HG02884 (cell line): ENCODE measurements around the gene CDC42BPB.

Experiments used
- ATAC-seq: cut with Tn5 transposase; IDR thresholded peaks from one replicate; pipeline ENCODE4 v1.9.1; 2021; ENCODE audit warnings: mild to moderate bottlenecking, moderate library complexity; ENCODE audit not compliant: unreplicated experiment

The CDC42BPB gene

GRCh38 chr14:103096387-103096786 lies 39.0 kb upstream of the CDC42BPB start:
- ATAC-seq: no peak

DNA sequence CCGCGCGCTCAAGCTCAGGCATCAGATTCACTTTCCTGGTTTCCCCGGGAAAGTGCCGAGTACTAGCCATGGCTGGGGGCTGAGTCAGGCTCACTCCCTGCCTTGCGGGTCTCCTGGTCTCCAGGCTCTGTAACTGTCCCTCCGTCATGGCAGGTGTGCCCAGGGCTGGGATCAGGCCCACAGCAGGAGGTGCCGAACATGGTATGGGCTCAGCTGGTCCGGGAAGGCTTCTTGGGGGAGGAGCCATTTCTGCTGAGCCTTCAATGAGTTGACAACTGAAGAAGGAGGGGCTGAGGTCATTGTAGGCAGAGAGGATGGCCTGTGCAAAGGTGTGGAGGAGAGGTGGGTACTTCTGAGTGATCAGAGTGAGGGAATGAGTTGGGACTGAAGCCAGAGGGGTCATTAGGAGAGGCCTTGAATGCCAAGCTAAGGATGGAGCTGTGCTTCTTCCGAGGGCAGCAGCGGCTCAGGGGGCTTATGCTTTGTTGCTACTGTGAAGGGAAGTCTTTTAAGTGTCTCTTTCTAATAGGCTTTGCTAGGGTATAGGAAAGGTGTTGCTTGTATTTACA lies 37.9 kb upstream of the CDC42BPB start:
- ATAC-seq: no peak

DNA sequence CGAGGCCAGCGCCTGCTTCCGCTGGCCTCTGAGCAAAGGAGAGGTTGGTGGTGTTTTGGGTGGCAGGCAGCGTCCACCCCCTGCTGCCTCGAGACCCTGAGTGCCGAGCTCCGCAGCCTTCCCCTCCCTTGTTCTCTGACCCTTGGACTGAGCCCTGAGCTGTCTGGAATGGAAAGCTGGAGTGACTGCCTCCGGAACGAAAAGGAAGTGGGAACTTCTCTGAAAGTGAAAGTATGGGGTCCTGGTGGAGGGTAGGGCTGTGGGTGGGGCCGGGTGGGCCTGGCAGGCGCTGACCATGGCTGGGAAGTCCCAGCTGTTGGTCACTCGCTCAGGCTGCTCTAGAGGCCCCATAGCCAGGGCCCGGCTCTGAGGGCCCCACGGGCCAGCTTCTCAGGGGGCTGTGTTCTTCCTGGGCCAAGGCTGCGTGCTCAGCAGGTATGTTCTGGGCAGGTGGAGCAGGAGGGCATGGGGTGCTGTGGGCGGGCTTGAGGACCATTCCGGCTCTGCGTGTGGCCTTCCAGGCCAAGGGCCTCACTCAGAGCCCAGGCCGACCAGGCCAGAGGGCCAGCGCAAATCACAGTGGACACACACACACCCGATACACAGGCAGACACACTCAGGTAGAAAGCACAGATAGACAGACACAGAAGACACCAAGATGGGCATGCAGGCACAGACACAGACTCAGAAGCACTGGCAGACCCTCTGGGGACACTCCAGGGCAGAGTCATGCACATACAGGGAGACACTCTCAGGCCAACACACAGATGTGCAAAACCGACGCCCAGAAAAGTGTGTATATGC lies 37.3 kb upstream of the CDC42BPB start, which contains the start of gene EXOC3L4:
TSS of gene EXOC3L4 (plus strand) at position 320 of the 804 bp plus-strand sequence. CDS start 5,495 bp downstream, outside the sequence.
- ATAC-seq: no peak

DNA sequence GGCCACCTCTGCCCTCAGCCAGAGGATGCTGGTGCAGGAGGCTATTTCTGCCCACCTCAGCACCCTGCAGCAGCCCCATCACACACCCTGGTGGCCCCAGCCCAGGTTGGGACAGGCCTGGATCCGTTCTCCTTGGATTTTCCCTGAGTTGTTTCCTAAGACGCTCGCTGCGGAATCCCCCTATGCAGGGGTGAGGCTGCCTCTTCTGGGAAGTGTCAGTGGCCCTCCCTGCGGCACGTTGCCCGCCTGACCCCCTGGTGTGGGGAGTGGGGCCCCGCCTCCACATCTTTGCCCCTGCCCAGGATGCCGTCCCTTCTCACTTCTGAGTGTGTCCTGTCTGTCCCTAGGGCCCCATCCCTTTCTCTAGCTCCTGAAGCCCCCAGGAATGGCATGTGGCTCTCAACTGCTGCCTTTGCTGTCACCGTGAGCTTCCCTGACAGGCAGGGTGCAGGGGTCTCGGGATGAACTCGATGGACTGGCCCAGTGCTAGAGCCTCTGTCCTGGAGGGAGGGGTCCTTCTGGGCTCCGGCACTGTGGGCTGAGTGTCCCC lies 36.6 kb upstream of the CDC42BPB start:
- ATAC-seq: no peak

DNA sequence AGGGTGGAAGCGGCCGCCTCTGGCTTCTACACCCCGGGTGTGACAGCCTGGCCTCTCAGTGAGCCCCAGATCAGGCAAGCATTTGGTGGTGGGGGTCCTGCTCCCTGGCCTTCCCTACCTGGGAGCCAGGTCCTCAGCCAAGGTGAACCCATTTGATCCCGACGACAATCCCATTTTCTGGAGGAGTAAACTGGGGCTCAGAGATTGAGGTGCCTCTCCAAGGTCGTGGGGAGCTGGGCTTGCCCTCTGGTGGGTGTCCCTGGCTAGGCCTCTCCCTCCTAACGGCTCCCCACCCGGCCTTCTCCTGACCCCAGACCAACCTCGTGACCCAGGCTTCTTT lies 34.5 kb upstream of the CDC42BPB start:
- ATAC-seq: no peak

GRCh38 chr14:103091041-103091882 lies 33.9 kb upstream of the CDC42BPB start:
- no peak for ATAC-seq

DNA sequence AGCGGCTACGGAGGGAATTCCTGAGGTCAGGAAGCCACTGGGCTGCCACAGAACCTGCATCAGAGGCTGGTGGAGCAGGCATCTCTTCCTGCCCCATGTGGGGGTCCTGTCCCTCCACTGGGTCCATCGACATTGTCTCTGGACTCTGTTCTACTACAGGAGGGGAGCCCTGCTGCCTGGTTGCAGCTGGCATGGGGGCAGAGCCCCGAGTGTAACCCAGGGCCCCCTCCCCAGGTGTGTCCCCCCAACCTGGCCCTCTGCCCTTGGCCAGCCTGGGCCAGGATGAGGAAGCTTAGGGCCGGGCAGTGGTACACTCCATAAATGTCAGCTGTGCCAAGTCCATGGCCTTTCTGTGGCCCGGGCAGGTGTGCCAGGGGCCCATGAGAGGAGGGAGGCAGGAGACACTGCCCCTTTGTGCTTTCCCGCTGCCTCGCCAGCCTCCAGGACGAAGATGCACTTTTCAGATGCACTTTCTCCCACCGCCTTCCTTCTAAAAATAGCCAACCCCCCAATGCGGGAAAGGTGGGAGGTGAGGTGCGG lies 33.2 kb upstream of the CDC42BPB start:
- ATAC-seq: no peak

- no peak for ATAC-seq
These were observed 32.3 kb upstream of the CDC42BPB start for GRCh38 chr14:103089386-103090335.

- ATAC-seq: no peak
These were observed 31.6 kb upstream of the CDC42BPB start for GRCh38 chr14:103088921-103089320.

DNA sequence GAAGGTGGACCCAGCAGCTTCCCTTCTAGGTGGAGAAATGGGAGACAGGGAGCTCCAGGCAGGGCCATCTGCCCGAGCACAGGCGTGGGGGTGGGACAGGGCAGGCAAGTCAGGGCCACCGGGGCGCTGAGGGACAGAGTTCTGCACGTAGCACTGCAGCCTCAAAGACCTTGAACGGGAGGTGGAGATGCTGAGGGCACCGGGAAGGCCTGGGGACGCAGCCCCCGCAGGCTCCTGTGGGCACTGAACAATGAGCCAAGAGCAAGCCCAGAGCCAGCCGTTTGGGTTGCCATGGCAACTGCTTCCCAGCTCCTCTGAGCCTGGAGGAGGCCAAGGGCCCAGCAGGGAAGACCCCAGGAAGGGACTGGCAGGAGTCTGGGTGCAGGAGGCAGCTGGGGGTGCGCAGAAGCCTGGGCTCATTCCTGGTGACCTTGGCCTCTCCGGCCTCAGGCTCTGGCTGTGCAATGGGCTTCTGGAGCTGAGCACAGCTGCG lies 30.0 kb upstream of the CDC42BPB start:
- ATAC-seq: no peak

DNA sequence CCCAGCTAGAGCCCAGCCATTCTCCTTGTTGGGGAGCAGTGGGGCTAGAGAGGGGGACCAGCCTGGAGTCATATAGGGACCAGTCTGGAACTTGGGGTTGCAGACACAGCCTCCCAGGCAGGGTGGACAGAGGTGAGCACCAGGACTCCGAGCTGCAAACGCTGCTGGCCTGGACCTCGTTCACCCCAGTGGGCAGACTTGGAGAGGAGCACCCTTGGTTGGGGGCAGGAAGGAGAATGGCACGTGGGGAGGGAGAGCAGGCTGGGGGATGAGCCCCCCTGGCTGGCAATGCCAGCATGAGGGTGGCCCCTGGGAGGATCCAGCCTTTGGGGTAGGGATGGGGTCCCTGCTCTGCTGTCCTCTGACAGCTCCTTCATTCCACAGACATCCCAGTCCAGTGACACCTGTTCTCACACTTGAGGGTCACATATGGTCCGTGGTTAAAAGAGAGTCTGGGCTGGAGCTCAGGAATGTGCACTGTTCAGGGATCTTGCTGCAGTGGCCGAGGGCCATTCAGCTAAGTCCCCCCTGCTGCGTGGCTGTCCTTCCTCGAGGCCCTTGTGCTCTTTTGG lies 29.5 kb upstream of the CDC42BPB start:
- ATAC-seq: no peak

DNA sequence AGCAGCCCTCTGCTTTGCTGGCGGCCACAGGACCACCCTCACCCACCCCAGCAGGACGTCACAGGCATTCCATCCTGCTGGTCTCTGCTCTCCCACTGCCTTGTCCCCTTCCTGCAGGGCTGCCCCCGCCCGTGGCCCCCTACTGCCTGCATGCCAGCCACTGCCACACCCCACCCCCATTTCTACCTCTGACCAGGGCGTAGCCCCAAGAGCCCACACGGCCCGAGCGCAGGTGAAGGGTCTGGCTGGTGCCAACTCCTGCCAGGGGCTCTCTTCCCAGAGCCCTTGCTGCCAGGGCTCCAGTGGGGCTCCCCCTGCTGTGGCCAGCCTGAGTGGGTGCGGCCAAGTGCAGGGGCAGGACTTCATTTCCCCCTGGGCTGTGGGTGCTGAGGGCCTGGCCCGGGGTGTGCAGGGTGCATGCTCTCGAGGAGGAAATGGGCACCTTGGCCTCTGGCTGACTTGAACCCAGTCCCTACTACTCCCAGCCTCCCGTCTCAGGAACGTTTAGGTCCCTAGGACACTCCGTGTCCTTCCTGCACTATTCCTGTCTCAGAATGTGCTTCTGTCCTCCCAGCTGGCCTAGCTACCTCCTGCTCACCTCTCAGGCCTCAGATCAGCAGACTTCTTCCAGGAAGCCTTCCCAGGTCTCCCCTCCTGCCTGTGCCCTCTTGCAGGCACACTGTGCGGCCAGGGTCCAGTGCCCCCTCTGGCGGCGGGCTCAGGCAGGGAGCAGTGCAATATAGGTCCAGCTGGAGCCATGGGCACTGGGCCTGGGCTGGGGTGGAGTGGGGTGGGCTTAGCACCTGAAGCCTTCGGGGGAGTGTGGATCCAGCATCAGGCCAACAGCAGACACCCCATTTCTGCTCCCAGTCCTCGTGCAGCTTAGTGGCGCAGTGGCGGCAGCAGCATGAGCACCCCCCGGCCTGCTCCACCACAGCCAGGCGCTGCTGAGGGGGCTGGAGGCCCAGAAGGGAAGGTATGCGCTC lies 28.1 kb upstream of the CDC42BPB start:
- no peak for ATAC-seq

GRCh38 chr14:103084021-103084919 lies 26.9 kb upstream of the CDC42BPB start, which contains the start of gene LBHD2:
Gene LBHD2, plus strand, starts transcription at chr14:103084210. Its CDS starts 1,803 bp downstream, at chr14:103086013.
- ATAC-seq: no peak

GRCh38 chr14:103081951-103082350 lies 24.6 kb upstream of the CDC42BPB start:
- no peak for ATAC-seq

DNA sequence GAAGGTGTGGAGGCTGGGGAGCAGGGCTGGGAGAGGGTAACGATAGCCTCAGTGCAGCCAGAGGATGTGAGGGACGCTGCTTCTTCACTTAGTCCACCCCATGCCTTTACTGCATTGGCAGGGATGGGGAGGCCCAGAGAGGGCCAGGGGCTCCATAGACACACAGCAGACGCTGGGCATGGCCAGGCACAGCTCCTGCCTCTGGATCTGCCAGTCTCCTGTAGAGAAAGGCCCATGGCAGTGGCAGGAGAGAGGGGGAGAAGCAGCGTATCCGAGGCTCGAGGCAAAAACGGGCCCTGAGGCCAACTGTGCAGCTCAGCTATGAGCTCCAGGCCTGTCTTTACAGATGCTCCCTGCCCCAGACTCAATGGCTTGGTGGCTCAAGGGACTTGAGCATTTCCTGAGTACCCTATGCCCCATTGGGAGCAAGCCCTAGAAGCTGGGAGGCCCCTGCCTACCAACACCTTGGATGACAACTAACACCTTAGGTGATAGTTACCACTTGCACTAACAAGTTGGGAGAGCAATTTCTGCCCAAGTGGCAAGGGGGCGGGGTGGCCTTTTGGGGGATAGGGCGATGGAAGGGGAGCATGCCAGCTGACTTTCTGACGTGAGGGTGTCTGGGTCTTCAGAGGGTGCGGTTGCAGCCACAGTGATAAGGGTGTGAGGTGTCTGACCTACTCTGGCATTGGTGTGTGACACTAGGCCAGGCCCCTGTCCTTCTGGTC lies 21.7 kb upstream of the CDC42BPB start:
- ATAC-seq: no peak

GRCh38 chr14:103078420-103078749 lies 21.0 kb upstream of the CDC42BPB start:
- peak; percentile 44 for ATAC-seq
